ENCODE measurements around the gene ELK3.

DNA sequence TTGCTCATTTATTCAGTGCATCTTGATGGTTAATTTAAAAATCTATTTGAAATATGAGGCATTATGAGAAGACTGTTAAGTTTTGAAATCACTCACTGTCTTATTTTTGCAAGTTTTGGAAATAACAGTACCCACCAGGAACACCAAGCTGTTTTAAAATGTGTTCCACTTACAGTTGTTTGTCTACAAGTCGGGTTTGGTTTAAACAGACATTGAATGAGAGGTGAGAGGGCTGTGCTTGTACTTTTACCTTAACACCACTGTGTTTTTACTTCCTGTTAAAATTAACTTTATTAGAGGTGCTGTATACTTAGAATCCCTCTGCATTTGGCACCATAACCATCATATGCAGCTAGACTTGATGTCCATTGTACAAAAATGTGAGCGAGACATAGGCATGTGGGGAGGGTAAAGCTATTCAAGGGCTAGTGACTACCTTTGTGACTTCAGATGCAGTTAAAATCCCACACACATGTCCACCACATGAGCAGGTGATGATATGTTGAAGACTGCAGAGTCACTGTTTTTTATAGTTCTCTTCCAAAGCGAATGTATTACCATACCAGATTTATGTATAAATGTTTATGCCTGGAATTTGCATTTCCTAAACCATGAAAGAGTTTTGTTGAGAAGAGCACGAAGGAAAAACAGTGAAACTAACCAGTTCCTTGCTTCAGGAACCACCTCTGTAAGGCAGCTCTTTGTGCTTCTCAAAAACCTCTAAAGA lies 12.9 kb downstream of the ELK3 start:
- TF ChIP-seq, protein P1, sequence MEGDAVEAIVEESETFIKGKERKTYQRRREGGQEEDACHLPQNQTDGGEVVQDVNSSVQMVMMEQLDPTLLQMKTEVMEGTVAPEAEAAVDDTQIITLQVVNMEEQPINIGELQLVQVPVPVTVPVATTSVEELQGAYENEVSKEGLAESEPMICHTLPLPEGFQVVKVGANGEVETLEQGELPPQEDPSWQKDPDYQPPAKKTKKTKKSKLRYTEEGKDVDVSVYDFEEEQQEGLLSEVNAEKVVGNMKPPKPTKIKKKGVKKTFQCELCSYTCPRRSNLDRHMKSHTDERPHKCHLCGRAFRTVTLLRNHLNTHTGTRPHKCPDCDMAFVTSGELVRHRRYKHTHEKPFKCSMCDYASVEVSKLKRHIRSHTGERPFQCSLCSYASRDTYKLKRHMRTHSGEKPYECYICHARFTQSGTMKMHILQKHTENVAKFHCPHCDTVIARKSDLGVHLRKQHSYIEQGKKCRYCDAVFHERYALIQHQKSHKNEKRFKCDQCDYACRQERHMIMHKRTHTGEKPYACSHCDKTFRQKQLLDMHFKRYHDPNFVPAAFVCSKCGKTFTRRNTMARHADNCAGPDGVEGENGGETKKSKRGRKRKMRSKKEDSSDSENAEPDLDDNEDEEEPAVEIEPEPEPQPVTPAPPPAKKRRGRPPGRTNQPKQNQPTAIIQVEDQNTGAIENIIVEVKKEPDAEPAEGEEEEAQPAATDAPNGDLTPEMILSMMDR (IDR thresholded peaks at IDR 0.05), result no peak
- TF ChIP-seq POLR2A (IDR thresholded peaks at IDR 0.05), result no peak

Measured in body of pancreas (tissue), 4 donors.